ENCODE measurements around the gene GPR176.

- TF ChIP-seq, protein P1, sequence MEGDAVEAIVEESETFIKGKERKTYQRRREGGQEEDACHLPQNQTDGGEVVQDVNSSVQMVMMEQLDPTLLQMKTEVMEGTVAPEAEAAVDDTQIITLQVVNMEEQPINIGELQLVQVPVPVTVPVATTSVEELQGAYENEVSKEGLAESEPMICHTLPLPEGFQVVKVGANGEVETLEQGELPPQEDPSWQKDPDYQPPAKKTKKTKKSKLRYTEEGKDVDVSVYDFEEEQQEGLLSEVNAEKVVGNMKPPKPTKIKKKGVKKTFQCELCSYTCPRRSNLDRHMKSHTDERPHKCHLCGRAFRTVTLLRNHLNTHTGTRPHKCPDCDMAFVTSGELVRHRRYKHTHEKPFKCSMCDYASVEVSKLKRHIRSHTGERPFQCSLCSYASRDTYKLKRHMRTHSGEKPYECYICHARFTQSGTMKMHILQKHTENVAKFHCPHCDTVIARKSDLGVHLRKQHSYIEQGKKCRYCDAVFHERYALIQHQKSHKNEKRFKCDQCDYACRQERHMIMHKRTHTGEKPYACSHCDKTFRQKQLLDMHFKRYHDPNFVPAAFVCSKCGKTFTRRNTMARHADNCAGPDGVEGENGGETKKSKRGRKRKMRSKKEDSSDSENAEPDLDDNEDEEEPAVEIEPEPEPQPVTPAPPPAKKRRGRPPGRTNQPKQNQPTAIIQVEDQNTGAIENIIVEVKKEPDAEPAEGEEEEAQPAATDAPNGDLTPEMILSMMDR (conservative IDR thresholded peaks at IDR 0.05; ENCODE audit: low read length) = no peak
- no peak for TF ChIP-seq EZH2phosphoT487 (IDR thresholded peaks at IDR 0.05; ENCODE audit: borderline replicate concordance)
Observed at GRCh38 chr15:39920510-39921273, 626 bp upstream of the GPR176 start.
